GM15510 (cell line): ENCODE measurements around the gene MTUS2.

ENCODE experiments used
- POLR2A ChIP-seq: IDR thresholded peaks from 3 replicates; pipeline ENCODE4 v1.6.1; 2011; ENCODE audit warnings: borderline replicate concordance; ENCODE audit not compliant: insufficient read length; ENCODE audit errors: extremely low read depth

The MTUS2 gene

DNA sequence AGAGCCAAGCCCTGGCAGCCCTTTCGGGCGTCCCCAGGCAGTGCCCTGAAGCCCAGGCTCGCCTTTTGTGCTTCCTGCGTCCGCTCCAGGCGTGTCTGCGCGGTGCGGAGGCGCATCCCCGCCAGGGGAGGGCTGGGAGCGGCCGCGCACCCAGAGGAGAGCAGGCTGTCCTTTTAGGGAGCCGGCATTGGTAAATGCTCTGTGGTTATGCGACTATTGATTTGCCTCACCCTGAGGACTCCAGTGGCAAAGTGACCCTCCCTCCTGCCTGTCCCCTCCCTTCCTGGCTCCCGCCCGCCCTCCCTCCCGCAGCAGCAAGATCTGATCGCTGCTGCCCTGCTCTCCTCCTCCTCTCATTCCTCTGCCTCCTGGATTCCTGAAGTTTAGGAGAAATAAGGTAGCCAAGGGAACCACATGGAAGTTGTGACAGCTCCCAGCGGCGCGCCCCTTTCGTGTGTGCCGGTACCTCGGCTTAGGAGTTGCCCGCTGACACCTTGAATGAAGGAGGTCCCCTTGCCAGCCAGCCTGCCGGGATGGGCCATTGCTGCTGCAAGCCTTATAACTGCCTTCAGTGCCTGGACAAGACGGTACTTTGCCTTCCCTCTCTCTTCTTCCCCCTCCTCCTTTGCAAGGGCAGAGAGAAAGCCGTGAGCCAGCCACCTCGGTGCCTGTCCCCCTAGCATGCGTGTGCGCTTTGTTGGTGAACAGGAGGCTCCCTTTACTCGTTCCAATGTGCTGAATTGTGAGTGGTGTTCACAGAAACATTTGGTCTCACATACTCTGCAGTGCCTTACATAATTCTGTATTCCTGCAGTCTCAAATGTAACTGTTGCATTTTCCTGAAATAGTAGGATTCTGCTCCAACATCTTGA is 608.4 kb downstream of the MTUS2 start:
- TF ChIP-seq POLR2A = no peak

DNA sequence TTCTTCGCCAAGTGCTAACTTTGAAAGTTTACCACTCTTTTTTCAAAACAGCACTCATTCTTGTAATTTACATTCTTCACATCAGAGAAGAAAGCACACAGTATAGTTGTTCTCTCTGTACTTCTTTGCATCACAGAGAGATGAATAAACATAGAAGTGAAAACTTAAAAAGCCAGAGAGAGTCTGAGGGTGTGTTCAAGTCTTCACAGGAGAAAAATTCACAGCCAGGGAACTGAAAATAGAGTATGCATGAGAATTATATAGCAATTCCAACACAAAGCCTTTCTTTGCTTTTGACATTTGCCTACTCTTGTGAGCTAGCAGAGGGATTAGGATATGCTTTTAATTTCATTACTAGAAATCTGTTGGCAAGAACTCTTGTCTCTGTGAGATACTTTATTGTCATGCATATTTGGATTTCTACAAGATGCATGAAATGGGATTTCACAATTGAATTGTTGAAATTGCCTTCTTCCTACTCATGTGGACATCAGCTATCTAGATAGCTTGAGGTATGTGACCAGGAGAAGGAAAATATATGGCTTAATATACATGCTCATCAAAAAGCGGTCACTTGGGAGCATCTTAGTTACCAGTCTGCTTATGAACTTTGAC is 609.3 kb downstream of the MTUS2 start:
- no peak for TF ChIP-seq POLR2A

DNA sequence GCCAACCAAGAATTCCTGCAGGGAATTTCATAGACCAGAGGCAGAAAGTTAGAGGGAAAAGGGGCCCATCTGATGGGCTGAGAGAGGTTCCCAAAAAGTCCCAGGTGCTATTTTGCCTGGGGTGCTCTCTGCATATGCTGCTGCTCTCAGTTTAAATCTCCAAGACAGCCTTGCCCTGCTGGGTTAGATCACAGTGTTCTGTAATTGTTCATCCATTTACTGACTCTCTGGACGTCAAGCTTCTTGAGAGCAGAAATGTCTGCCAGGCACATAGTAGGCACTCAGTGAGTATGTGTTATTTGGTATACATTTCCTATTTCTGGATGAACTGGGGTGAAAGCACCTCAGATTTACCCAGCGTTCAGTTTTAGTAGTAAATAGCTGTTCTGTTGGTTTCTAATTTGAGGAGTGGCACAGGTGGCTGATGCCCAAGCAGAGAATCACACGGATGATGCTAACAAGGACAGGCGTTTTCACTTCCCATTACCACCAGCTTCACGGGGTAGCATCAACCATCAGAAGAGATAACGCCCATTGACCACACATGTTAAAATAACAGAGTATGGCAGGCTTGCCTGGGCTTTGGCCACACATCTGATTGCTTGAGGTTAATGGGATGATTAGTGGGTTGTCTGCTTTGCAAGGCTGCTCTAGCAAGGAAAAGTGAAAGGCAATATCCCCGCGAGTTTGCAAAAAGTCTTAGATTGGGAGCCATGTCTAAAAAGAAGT is 614.2 kb downstream of the MTUS2 start:
- TF ChIP-seq POLR2A = no peak

DNA sequence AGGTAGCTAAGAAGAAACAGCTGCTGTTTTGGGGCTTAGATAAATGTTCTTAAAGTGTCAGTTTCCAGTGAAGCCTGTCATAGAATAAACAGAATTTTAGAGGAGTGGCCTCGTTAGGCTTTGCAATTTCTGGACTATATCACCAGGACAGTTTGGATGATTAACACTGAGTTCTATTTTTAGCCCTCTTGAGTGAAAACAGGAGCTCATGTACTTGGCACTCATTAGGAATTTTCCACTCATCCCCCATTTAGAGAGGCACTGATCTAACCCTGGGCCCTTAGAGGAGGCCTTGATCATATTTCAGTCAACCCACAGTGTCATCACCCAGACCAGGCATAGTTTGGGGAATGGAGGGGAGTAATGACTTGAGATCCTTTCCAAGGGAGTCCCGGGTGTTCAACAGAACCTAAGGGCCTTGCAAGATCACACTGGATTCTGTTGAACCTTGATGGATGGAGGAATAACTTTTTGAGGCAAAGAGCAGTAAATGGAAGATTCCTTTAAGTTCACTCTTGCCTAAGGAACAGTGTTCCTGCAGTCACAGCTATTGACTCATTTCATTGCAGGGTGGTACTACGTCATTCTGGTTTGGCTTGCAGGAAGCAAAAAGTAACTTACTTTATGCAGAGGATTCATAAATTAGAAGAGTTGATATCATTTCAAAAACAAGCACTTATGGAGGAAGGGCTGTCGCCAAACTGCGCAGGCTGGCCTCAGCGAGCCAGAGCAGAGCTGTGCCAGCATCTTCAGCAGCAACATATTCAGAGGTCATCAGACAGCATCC is 615.2 kb downstream of the MTUS2 start:
- TF ChIP-seq POLR2A = no peak

DNA sequence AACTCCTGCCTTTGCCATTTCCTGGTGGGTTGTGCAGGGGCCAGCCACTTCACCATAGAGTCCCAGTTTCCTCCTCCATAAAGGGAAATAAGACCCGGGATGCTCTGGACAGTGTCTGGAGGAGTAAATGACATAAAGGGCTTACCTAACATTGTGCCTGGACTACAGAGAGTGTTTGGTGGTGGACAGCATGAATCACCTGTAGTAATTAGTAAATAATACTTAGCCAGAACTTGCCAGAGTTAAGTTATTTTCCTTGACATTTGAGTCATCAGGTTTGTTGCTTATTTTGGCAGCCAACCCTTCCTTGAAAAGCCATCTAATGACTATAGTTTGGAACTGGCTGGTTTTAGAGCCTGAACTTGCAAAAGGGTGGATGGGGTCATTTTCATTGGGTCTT is 616.2 kb downstream of the MTUS2 start:
- TF ChIP-seq POLR2A = no peak

DNA sequence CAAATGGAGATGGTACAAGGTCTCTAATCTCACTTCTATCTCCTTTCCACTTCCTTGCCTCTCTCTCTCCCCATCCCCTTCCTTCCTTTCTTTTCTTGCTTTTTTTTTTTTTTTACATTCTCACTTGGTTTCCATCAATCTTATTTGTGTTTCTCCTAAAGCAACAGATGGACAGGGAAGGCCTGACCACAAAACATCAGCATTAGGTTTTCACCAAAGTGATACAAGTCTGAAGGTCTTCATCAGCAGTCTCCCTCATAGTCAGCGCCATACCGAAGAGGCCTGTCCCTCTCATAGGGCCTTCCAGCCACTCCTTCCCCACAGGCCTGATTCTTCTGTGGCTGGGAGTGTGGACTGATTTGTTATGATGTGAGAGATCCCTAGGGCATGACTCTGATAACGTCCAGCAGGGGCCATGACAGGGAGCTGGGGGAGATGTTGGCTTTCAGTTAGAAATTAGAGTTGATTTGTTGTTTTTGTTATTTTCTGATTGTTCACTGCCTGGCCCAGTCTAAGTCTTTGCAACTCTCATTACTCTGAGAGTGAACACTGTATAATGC is 616.7 kb downstream of the MTUS2 start:
- no peak for TF ChIP-seq POLR2A

DNA sequence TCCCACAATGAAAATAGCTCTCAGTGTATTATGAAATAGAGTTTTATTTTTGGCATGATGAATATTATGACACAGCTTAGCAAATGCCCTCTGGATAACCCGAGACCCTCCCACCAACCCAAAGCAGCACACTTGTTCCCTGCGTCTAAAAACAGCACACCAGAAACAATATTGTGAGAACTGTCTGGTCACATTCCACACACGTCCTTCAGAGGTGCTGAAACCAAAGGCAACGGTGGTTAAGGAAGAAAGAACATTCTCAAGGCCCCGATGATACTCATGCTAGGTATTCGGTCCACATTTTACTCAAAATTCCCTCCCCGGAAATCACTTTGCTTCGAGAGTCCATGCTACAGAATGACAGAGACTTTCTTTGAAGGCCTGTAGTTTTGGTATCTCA is 618.6 kb downstream of the MTUS2 start:
- no peak for TF ChIP-seq POLR2A

DNA sequence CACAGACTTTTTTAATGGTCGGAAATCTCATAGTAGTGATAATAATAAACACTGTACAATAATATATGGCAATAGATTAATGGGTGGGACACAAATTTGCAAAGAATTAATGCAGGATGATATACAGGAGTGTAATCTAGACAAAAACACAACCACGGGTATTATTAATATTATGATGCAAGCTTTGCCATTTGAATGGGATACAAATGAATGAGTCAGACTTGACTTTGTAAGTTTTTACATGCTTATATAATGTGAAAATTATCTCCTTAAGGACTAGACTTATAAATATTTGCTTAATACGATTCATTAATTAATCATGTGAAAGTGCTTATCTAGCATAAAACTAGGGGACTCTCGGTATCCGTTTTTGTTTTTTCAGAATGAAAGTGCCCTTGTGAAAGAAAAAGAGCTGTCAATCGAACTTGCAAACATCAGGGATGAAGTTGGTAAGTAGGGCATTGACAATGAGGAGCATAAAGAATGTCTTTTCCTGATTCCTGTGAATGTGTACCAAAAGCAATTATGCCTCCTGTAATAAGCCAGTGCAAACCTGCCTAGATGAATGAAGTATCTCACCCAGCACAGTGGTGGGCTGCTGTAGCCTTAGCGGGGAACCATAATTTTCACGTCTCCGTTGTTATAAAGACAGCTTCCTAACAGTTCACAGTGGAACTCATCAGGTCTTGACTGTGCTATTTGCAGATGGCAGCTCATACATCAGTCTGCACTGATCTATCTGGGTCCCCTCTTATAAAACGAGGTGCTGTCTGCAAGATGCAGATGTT is 619.7 kb downstream of the MTUS2 start:
- no peak for TF ChIP-seq POLR2A

DNA sequence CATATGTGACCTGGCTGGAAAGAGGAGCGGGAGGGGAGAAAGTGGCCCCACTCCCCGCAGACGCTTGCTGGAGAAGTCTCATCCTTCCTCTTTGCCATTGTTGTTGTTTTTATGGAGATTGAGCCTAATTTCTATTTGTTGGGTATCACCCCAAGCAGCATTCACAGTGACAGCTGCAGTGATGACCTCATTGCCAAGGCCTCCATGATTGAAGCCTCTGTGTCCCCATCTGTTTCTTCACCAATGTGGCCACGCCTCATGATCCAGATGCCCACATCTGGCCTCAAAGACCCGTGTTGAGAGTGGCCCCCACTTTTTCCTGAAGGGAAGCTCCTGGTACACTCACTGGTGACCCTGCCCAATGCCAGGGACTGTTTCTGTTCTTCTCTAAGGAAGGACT is 621.2 kb downstream of the MTUS2 start:
- no peak for TF ChIP-seq POLR2A

DNA sequence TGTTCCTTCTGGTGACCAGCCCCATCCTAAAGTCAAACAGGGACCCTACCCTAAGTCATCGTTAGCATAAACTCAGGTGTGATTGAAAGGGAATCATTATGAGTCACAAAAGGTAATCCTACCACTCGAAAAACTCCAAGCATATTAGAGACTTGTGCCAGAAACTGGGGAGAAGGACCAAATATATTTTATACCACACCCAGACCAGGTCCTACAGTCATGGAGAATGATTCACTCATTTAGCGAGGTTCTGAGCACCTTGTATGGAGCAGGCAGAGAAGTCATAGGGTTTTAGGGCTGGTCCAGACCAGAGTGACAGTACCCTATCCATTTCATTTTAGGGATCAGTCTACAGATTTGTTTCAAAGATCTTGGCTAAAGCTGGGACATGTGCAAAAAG is 625.9 kb downstream of the MTUS2 start:
- TF ChIP-seq POLR2A = no peak

DNA sequence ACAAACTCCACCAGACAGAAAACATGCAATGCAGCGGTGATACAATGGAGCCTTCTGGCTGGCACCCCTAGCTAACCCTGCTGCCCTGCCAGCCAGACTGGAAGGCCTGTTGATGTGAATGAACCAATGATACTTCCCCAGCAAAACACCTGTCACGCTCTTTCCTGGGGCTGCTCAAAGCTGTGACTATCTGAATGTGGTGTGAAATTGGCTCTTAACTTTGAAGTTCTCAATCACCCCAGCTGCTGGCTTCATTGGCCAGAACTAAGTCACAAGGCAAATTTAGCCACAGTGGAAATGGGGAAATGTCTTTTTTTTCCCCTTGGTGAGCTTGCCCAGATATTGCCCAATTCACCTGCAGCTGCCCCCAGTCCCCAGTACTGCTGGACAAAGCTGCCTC is 628.0 kb downstream of the MTUS2 start:
- TF ChIP-seq POLR2A = no peak

DNA sequence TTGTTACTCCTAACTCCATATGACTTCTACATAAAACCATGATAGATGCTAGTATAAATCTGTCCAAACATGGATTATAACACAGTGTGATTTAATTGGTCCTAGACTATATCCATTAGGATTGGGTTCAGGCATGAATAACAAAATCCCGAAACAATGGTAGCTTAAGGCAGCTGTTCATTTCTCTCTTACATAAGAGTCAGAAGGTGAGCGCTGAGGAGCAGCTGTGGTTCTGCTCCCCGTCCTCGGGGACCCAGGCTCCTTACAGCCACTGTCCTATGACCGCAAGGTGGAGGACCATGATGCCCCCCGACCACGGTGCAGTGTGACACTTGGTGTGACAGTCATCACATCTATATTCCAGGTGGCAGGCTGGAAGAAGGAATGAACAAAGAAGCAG is 629.6 kb downstream of the MTUS2 start:
- no peak for TF ChIP-seq POLR2A

DNA sequence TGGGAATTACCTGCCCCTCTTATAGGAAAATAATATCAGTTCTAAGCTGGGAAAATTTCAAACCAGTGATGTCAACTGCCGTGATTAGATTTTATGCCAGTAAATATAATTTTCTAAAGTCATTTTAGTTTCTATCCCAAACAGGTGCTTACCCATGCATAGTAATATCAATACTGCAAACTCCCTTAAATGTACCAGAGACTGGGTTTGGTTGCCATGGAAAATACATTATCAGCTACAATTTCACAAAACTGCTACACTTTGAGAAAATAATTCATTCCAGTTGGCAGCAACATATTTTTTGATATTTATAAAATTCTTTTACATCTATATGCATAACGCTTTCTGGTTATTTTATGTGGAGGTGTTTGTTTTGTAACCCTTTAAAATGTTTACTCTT is 631.8 kb downstream of the MTUS2 start:
- TF ChIP-seq POLR2A = no peak

DNA sequence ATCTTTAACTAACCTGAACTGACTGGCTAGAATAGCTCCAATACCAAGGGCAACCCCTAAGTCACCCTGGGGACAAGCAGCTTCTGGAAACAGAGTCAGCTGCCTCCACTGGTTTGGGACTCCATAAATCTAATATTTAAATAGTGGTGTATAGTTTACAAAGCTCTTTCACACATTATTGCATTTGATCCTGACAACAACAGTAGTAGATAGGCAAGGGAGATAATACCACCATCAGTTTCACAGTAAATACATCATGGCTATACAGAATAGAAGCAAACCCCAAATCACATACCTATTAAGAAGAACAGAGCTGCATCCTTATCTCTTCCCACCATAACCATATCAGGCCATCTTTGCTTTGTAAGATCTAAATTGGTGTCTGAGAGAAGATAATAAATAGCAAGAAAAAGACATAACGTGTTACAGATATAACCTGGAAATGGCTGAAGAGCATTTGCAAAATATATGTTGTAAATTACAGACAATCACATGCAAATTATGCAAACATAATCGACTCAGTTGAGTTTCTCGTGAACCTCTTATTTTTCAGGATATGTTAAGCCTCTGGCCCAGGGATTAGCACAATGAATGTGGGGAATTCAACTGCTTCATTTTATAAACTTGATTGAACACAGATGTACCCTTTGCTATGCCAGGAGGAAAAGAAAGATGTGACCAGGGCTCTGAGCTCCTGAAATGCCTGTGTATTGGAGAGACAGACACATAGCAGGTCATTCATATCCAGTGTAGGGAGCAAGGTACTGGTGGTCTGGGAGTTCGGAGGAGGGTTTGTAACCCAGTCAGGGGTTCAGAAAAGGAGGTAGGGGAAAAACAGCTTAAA is 632.9 kb downstream of the MTUS2 start:
- TF ChIP-seq POLR2A = no peak

DNA sequence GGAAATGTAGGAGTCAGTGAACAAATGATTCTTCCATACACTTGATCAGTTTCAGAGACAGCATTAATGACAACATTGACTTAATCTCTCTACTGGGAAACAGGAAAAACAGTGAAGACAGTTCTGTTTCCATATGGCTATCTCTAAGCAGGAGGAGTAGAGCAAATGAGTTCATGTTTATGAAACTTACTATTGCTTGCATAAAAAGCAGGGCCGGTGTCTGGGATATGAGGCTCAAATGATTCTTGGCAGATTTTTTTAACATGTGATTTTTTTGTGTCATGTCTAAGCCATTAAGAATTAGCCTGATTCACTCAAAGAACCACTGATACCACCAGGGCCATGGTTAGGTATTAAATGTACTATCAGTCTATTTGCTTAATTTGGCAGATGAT is 633.5 kb downstream of the MTUS2 start:
- no peak for TF ChIP-seq POLR2A
